ENCODE results near the gene UMAD1. TPM values are rescaled to one million over a fixed set of nuclear protein-coding genes. Genes with fewer than 3 reads are reported as not detected.

UMAD1 gene
- total and polyA plus RNA-seq, 2 of the 4 experiments (the other 2 are of a cell fraction), result 5.2 to 8.4 TPM

DNA sequence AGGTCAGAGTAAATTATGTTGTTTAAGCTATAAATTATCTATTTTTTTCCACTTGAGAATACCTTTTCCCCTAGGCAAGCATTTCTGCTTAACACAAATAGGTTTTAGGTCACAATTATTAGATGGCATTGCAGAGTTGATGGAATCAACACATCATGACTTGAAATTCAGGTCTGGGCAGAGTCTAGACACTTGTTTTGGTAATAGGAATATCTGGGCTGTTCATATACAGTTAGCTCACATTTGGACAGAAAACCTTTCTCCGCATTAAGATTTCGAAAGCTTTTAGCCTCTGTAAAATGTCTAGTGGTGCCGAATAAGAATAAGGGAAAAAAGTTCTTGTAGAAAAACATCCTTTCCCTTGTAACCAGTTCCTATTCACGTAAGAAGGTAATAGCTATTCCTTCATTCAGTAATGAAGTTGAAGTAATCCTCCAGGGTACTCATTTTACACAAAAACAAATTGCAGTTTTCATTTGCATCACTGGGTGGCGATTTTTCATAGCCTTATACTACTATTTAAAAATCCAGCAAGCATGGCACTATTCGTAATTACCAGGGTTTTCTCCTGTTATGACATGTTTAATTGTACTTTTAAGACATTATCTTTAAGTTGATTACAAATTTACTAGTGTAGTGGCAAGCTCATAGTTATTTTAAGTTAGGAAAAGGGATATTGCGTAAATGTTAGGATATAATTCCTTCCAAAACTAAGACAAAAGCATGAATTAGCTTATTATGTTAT is 40.8 kb downstream of the UMAD1 start (continued):
- no peak for TF ChIP-seq RCOR1 (IDR thresholded peaks at IDR 0.05; ENCODE audit: insufficient replicate concordance, low read length)

- TF ChIP-seq RCOR1 (IDR thresholded peaks at IDR 0.05; ENCODE audit: insufficient replicate concordance, low read length), result no peak
- no peak for TF ChIP-seq SMC3 (IDR thresholded peaks at IDR 0.05; ENCODE audit: low read depth, low read length)
- TF ChIP-seq BHLHE40 (IDR thresholded peaks at IDR 0.05; ENCODE audit: low read depth, low read length), result no peak
- TF ChIP-seq RFX5 (IDR thresholded peaks at IDR 0.05; ENCODE audit: low read depth, low read length), result no peak
- TF ChIP-seq NFE2L2 (IDR thresholded peaks at IDR 0.05; ENCODE audit: low read depth, low read length), result no peak
- DNase-seq, result no peak
- no peak for ATAC-seq (ENCODE audit: low read depth)
- Histone ChIP-seq H3K36me3 (ENCODE audit: control insufficient read depth, insufficient read depth, low read length) (no peaks in the 10 kb centered on the region), H2AK5ac (ENCODE audit: low read depth, low read length) (no peak overlapping the region), H3K27ac (ENCODE audit: insufficient read depth, low read length) (no peak overlapping the region), H3K27me3 (ENCODE audit: control insufficient read depth, insufficient read depth, low read length) (no peaks in the 10 kb centered on the region), H3K9ac (ENCODE audit: low read depth, low read length) (no peak overlapping the region), H3K9me3 (ENCODE audit: control insufficient read depth, insufficient read depth, low read length) (no peaks in the 10 kb centered on the region), H2BK120ac (ENCODE audit: low read depth, low read length) (no peak overlapping the region), H3K14ac (replicated peaks; ENCODE audit: low read depth, low read length) (no peak overlapping the region), H2BK5ac (ENCODE audit: low read depth, low read length, poor library complexity, severe bottlenecking) (no peak overlapping the region), H2BK20ac (ENCODE audit: low read depth, low read length) (no peak overlapping the region), H3K9me1 (ENCODE audit: insufficient read depth, low read length) (no peaks in the 10 kb centered on the region), H4K8ac (ENCODE audit: low read depth in 2 of 2, low read length in 2 of 2) (no peak overlapping the region), H2AFZ (replicated peaks; ENCODE audit: low read length, poor library complexity) (no peak overlapping the region), H2AK9ac (replicated peaks; ENCODE audit: low read depth, low read length, poor library complexity) (no peak overlapping the region), H3K23ac (ENCODE audit: low read depth, low read length) (no peak overlapping the region), H4K20me1 (ENCODE audit: insufficient read depth, low read length) (no peaks in the 10 kb centered on the region), H3K4me2 (ENCODE audit: low read depth, low read length) (no peak overlapping the region), H3K4me3 (ENCODE audit: insufficient read depth, low read depth, low read length) (no peak overlapping the region), H3K79me1 (ENCODE audit: low read depth in 1 of 2, low read length in 2 of 2) (0 out of 4 replicates have a peak, but pooled peaks cover 0 to 2% of the 10 kb centered on the region in 2 experiments), H4K5ac (ENCODE audit: low read depth, low read length) (no peak overlapping the region), H3K18ac (ENCODE audit: low read depth, low read length) (no peak overlapping the region), H3K4me1 (ENCODE audit: control insufficient read depth, insufficient read depth, low read length) (no peaks in the 10 kb centered on the region; the same call in 1 of the 2 replicates), H2BK15ac (ENCODE audit: low read depth, low read length) (no peak overlapping the region), H3K56ac (ENCODE audit: extremely low read depth, insufficient read depth, low read length) (no peak overlapping the region), H4K91ac (ENCODE audit: insufficient read depth, low read depth, low read length) (no peak overlapping the region), H3K4ac (ENCODE audit: low read depth, low read length) (no peak overlapping the region)
- ChIA-PET CTCF (interaction anchor here (1.1 to 1.7 kb wide), 11 partner anchors 8 to 533 kb away, joined by 3 to 7 read pairs (median 4); no protein-coding TSS in a partner anchor), POLR2A (ENCODE audit: unreplicated experiment) (no interaction called here)
- in situ Hi-C loops (cut with MboI; ENCODE audit: low sequenced_read_pairs) (loop anchor here (10.0 kb wide), 1 partner anchor 293 kb away; no protein-coding TSS in a partner anchor), dilution Hi-C loops (cut with HindIII; ENCODE audit: low sequenced_read_pairs, unreplicated experiment) (no loop called here), intact Hi-C loops (cut with micrococcal nuclease) (loop anchor here (1.0 to 5.0 kb wide), 6 partner anchors 8 to 615 kb away; no protein-coding TSS in a partner anchor)
- BruUV-seq (replicated peaks), result no TSS peak
Measured at GRCh38 chr7:7681936-7682329, 41.4 kb downstream of the UMAD1 start.
